K562 (cell line): ENCODE measurements around the gene UIMC1. TPM values are rescaled to one million over a fixed set of nuclear protein-coding genes. Genes with fewer than 3 reads are reported as not detected.

Experiments used
- ARID1B ChIP-seq: fragments of 450-650 bp; IDR thresholded peaks from 2 replicates; pipeline ENCODE4 v1.6.1; 2016; ENCODE audit warnings: antibody characterized with exemption, mild to moderate bottlenecking, inconsistent platforms
- ARID2 ChIP-seq: fragments of 450-650 bp; IDR thresholded peaks from 2 replicates; pipeline ENCODE4 v1.6.1; 2017; ENCODE audit warnings: antibody characterized with exemption, mild to moderate bottlenecking
- CSDE1 ChIP-seq, 2 experiments: fragments of 450-650 bp; IDR thresholded peaks; 2 replicates each; pipeline ENCODE4 v1.6.1; 2016; ENCODE audit warnings: mild to moderate bottlenecking in 1 of 2
- FUS ChIP-seq: fragments of 200-400 bp; formaldehyde crosslinking; optimal IDR thresholded peaks from 2 replicates; pipeline ENCODE3; 2017; ENCODE audit warnings: low read depth, low read length
- KLF1 ChIP-seq: fragments of 450-650 bp; IDR thresholded peaks from 2 replicates; pipeline ENCODE4 v1.6.1; 2016; ENCODE audit warnings: missing genetic modification characterization, missing compliant biosample characterization
- MAFF ChIP-seq: IDR thresholded peaks from 2 replicates; pipeline ENCODE4 v1.6.1; 2012; ENCODE audit warnings: low read length, improper control_type of control experiment
- NCOR1 ChIP-seq: fragments of 450-650 bp; IDR thresholded peaks from 2 replicates; pipeline ENCODE4 v1.6.1; 2016; ENCODE audit warnings: mild to moderate bottlenecking, moderate library complexity
- NRF1 ChIP-seq, 2 experiments: fragments of 450-650 bp; IDR thresholded peaks in 1 of 2; conservative IDR thresholded peaks in 1 of 2; 2 replicates each; pipeline ENCODE4 v1.6.1; 2014; ENCODE audit warnings: mild to moderate bottlenecking in 2 of 2
- SMARCC2 ChIP-seq: fragments of 450-650 bp; IDR thresholded peaks from 2 replicates; pipeline ENCODE4 v1.6.1; 2017; ENCODE audit warnings: antibody characterized with exemption, moderate library complexity, mild to moderate bottlenecking, low read depth
- YY1 ChIP-seq, 3 experiments: IDR thresholded peaks; 2 replicates each; pipeline ENCODE4 v1.6.1; 2011; ENCODE audit warnings: low read length in 2 of 3, mild to moderate bottlenecking in 2 of 3, moderate library complexity in 2 of 3, borderline replicate concordance in 1 of 3, control low read depth in 1 of 3, low read depth in 1 of 3; ENCODE audit not compliant: insufficient read depth in 3 of 3, insufficient replicate concordance in 2 of 3, control insufficient read depth in 1 of 3, insufficient read length in 1 of 3; ENCODE audit errors: extremely low read depth in 1 of 3
- ZFX ChIP-seq: sonication (generic); formaldehyde crosslinking; IDR thresholded peaks from 2 replicates; pipeline ENCODE4 v1.8.0; 2022; ENCODE audit warnings: mild to moderate bottlenecking, missing genetic modification reagents, moderate library complexity
- polyA plus RNA-seq, 8 experiments: library from polyadenylated mRNA; depleted of rRNA in 4 of 8; stranded (reverse) in 5 of 8; unstranded in 3 of 8; fragments of >200 nt; fragmentation: Nextera tagmentation in 2 of 8; fragmentation: Illumina TruSeq in 1 of 8; extraction: Ambion mirVana in 2 of 8; extraction: Trizol in 1 of 8; gene quantifications; 2 replicates each; pipeline versions ENCODE4 v1.2.1 to v1.2.3, GENCODE V29; 2011 to 2014; ENCODE audit warnings: inconsistent platforms in 1 of 8, missing spikeins in 1 of 8
- total RNA-seq, 7 experiments: library from RNA; depleted of rRNA in 6 of 7; stranded (reverse); fragments of >200 nt in 6 of 7; fragmentation: Illumina TruSeq in 2 of 7; extraction: Trizol in 2 of 7; gene quantifications; 2 replicates each; pipeline versions ENCODE4 v1.2.1 to v1.2.3, GENCODE V29; 2011 to 2021; ENCODE audit warnings: low replicate concordance in 1 of 7
- TF ChIP-seq, protein P1 (sequence below): fragments of 200-600 bp; sonication (generic); IDR thresholded peaks from one replicate; pipeline ENCODE4 v1.6.1; 2012; ENCODE audit warnings: mild to moderate bottlenecking, low read depth, low read length, inconsistent platforms
- TF ChIP-seq, protein P2 (sequence below), 2 experiments: fragments of 450-650 bp in 1 of 2; IDR thresholded peaks; 2 replicates each; pipeline ENCODE4 v1.6.1; 2011 to 2017; ENCODE audit warnings: low read depth in 2 of 2, antibody characterized with exemption in 1 of 2, borderline replicate concordance in 1 of 2, low read length in 1 of 2, mild to moderate bottlenecking in 1 of 2, mixed read lengths in 1 of 2; ENCODE audit not compliant: control insufficient read depth in 1 of 2

UIMC1 gene
- total and polyA plus RNA-seq, 9 of the 15 experiments (the other 6 are each of a cell fraction or from before 2014, with no cell fraction given) = 14.9 to 51.7 (median 36.8) TPM

DNA sequence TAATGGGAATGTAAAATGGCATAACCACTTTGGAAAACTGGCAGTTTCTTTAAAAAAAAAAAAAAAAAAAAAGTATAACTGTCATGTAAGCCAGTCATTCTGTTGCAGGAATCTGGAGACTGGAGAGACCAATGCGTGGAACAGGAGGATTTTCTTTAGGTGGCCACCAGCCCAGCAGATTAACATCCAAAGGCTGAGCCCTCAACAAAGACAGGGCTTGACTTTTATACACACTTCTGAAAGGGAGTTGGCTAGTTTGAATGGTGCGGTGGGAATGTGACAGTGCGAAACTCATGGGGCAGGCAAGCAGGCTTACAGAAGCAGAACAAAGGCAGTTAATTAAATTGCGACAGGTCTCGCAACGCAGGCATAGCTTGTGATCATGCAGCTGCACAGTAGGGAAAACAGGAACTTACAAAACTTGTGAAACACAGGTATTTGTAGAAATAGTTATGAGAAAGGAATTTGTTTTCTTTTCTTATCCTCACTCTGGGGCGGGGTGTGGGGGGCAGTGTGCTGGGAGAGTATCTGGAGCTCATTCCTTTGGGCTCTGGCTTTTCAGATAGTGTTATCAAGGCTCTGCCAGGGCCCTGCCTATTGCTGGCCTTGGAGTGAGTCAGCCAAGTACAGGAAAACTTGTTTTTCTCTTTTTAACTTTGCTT, 12.0 kb downstream of the UIMC1 start (continued):
- TF ChIP-seq, protein P1, sequence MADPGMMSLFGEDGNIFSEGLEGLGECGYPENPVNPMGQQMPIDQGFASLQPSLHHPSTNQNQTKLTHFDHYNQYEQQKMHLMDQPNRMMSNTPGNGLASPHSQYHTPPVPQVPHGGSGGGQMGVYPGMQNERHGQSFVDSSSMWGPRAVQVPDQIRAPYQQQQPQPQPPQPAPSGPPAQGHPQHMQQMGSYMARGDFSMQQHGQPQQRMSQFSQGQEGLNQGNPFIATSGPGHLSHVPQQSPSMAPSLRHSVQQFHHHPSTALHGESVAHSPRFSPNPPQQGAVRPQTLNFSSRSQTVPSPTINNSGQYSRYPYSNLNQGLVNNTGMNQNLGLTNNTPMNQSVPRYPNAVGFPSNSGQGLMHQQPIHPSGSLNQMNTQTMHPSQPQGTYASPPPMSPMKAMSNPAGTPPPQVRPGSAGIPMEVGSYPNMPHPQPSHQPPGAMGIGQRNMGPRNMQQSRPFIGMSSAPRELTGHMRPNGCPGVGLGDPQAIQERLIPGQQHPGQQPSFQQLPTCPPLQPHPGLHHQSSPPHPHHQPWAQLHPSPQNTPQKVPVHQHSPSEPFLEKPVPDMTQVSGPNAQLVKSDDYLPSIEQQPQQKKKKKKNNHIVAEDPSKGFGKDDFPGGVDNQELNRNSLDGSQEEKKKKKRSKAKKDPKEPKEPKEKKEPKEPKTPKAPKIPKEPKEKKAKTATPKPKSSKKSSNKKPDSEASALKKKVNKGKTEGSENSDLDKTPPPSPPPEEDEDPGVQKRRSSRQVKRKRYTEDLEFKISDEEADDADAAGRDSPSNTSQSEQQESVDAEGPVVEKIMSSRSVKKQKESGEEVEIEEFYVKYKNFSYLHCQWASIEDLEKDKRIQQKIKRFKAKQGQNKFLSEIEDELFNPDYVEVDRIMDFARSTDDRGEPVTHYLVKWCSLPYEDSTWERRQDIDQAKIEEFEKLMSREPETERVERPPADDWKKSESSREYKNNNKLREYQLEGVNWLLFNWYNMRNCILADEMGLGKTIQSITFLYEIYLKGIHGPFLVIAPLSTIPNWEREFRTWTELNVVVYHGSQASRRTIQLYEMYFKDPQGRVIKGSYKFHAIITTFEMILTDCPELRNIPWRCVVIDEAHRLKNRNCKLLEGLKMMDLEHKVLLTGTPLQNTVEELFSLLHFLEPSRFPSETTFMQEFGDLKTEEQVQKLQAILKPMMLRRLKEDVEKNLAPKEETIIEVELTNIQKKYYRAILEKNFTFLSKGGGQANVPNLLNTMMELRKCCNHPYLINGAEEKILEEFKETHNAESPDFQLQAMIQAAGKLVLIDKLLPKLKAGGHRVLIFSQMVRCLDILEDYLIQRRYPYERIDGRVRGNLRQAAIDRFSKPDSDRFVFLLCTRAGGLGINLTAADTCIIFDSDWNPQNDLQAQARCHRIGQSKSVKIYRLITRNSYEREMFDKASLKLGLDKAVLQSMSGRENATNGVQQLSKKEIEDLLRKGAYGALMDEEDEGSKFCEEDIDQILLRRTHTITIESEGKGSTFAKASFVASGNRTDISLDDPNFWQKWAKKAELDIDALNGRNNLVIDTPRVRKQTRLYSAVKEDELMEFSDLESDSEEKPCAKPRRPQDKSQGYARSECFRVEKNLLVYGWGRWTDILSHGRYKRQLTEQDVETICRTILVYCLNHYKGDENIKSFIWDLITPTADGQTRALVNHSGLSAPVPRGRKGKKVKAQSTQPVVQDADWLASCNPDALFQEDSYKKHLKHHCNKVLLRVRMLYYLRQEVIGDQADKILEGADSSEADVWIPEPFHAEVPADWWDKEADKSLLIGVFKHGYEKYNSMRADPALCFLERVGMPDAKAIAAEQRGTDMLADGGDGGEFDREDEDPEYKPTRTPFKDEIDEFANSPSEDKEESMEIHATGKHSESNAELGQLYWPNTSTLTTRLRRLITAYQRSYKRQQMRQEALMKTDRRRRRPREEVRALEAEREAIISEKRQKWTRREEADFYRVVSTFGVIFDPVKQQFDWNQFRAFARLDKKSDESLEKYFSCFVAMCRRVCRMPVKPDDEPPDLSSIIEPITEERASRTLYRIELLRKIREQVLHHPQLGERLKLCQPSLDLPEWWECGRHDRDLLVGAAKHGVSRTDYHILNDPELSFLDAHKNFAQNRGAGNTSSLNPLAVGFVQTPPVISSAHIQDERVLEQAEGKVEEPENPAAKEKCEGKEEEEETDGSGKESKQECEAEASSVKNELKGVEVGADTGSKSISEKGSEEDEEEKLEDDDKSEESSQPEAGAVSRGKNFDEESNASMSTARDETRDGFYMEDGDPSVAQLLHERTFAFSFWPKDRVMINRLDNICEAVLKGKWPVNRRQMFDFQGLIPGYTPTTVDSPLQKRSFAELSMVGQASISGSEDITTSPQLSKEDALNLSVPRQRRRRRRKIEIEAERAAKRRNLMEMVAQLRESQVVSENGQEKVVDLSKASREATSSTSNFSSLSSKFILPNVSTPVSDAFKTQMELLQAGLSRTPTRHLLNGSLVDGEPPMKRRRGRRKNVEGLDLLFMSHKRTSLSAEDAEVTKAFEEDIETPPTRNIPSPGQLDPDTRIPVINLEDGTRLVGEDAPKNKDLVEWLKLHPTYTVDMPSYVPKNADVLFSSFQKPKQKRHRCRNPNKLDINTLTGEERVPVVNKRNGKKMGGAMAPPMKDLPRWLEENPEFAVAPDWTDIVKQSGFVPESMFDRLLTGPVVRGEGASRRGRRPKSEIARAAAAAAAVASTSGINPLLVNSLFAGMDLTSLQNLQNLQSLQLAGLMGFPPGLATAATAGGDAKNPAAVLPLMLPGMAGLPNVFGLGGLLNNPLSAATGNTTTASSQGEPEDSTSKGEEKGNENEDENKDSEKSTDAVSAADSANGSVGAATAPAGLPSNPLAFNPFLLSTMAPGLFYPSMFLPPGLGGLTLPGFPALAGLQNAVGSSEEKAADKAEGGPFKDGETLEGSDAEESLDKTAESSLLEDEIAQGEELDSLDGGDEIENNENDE = peak; percentile 26
- TF ChIP-seq NCOR1 = peak; percentile 98
- TF ChIP-seq ZFX (CRISPR knock-in tag) = peak; percentile 33; the same call in 1 of the 2 replicates
- TF ChIP-seq CSDE1 (IDR thresholded peaks at IDR 0.05) = no peak
- TF ChIP-seq, protein P2, sequence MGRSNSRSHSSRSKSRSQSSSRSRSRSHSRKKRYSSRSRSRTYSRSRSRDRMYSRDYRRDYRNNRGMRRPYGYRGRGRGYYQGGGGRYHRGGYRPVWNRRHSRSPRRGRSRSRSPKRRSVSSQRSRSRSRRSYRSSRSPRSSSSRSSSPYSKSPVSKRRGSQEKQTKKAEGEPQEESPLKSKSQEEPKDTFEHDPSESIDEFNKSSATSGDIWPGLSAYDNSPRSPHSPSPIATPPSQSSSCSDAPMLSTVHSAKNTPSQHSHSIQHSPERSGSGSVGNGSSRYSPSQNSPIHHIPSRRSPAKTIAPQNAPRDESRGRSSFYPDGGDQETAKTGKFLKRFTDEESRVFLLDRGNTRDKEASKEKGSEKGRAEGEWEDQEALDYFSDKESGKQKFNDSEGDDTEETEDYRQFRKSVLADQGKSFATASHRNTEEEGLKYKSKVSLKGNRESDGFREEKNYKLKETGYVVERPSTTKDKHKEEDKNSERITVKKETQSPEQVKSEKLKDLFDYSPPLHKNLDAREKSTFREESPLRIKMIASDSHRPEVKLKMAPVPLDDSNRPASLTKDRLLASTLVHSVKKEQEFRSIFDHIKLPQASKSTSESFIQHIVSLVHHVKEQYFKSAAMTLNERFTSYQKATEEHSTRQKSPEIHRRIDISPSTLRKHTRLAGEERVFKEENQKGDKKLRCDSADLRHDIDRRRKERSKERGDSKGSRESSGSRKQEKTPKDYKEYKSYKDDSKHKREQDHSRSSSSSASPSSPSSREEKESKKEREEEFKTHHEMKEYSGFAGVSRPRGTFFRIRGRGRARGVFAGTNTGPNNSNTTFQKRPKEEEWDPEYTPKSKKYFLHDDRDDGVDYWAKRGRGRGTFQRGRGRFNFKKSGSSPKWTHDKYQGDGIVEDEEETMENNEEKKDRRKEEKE (IDR thresholded peaks at IDR 0.05; ENCODE audit: borderline replicate concordance in 1 of 2, control insufficient read depth in 1 of 2, low read depth in 2 of 2, low read length in 1 of 2) = no peak
- TF ChIP-seq NRF1 (conservative IDR thresholded peaks at IDR 0.05 in 1 of 2, IDR thresholded peaks at IDR 0.05 in 1 of 2) = peak; percentile 48 to 64; a peak in 3 of 4 replicates
- TF ChIP-seq KLF1 (tag) = peak; percentile 31; the same call in 1 of the 2 replicates
- peak; percentile 100 for TF ChIP-seq ARID1B
- TF ChIP-seq ARID2 = no peak
- no peak; the same call in 1 of the 2 replicates for TF ChIP-seq MAFF
- peak; percentile 100 for TF ChIP-seq SMARCC2
- no peak for TF ChIP-seq FUS
- peak in 1 of 3 experiments; percentile 26 for TF ChIP-seq YY1 (IDR thresholded peaks at IDR 0.05; ENCODE audit: borderline replicate concordance in 1 of 3, control insufficient read depth in 1 of 3, extremely low read depth in 1 of 3, insufficient read depth in 3 of 3, insufficient read length in 1 of 3, insufficient replicate concordance in 2 of 3, low read depth in 1 of 3, low read length in 2 of 3)
